ENCODE data around the gene NPLOC4.

The NPLOC4 gene

DNA sequence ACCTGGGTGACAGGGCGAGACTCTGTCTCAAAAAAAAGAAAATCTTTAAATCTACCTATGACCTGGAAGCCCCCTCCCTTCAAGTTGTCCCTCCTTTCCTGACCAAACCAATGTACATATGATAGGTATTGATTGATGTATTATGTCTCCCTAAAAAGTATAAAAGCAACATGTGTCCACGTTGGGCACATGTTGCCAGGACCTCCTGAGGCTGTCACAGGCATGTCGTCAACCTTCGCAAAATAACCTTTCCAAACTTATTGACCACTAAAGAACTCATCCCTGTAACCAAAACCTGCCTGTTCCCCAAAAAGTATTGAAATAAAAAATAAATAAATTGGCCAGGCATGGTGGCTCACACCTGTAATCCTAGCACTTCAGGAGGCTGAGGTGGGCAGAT lies 25.1 kb upstream of the NPLOC4 start:
- DNase-seq: no peak

DNA sequence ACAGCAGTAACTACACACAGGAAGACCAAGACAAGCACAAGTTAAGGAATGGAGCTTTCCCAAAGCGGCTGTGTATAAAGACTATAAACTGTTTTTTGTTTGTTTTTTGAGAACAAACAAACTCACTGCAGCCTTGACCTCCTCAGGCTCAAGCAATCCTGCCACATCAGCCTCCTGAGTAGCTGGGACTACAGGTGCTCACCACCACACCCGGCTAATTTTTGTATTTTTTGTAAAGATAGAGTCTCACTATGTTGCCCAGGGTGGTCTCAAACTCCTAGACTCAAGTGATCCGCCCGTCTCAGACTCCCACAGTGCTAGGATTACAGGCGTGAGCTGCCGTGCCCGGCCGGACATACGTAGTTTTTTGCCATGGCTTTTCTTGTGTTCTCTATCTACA lies 23.5 kb upstream of the NPLOC4 start:
- no peak for DNase-seq

DNA sequence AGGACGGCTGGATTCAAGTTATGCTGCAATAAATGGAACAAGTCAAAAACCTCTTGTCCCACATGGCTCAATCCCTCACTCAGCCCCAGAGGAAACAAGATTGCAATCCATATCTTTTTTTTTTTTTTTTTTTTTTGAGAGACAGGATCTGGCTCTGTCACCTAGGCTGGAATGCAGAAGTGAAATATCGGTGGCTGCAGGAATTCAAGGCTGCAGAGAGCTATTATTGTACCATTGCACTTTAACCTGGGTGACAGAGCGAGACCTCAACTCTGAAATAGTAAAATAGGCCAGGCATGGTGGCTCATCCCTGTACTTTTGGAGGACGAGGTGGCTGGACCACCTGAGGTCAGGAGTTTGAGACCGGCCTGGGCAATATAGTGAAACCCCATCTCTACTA lies 22.1 kb upstream of the NPLOC4 start:
- no peak for DNase-seq

DNA sequence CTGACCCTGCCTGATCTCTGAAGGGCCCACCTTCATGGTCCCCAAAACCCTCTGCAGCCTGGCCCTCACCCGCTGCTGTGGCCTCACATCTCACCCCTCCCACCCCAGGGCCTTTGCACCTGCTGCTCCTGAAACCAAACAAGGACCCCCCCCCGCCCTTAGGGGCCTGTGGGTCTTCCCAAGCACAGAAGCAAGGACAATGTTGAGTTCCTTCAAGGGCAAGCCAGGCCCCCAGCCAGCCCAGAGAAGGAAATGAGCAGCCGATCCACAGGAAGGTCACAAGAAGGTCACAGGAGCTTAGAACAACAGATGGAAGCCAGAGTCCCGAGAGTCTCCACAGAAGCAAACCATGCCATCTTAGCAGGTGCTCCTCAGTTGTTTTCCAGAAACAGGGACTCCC lies 19.9 kb upstream of the NPLOC4 start:
- DNase-seq: no peak

DNA sequence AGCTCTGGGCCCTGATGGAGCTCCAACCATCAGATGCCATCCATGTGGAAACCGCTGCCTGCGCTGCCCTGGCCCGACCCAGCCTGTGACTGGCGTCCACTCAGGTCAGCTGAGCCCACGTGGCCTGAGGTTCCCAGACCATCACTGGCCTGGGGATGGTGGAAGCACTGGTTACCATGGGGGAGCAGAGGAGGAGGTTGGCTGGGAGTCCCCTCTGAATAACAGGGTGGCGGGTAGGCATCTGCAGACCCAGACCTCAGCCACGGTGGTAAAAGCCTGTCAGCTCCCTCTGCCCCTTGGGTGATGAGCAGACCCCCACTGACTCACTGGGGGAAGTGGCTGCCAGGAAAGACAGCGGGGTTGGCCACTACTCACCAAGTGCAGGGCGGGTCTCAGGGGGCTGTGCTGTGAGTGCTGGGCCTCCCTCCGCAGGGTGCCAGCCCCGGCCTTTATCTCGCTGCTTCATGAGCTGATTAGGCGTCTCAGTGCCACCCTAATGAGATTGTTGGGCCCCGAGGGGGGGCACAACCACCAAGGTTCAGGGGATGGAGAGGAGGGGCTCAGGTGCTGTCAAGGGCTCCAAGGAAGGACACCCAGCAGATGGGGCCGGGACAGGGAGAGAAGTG lies 19.3 kb upstream of the NPLOC4 start, which contains the start of gene PDE6G:
PDE6G (minus strand) TSS at position 425 of the 626 bp plus-strand sequence. CDS start 3,237 bp downstream, outside the sequence.
- no peak for DNase-seq

DNA sequence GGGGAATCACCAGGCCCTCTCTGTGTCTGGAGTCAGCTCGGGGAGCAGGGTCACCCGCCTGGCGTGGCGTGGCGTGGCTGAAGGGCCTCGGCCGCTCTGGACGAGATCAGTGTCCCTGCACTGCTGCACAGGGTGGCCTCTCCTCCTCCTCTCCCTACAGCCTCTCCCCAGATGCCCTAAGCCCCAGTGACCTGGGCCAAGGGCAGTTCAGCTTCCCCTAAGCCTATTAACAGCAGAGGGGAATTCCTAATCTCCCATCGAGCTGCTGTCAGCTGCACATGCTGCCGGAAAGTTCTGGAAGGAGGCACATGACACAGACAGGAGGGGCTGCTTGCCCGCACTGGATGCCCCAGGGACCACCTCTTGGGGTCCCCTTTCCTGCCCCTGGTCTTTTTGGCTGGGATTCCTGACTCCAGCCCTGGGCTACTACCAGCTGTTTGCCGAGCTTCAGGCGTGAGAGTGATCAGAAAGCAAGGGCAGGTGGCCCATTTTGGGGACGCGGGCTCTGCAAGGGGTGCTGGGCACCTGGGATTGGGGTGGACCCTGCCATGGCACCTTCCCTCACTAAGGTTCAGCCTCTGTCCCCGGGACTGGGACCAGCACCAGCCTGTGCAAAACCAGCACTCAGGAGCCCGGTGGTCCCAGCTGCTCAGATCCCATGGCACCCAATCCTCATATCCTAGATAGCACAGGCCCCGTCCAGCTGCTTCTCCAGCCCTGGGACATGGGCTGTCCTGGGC lies 18.6 kb upstream of the NPLOC4 start:
- DNase-seq: no peak

- DNase-seq: no peak
Measured at GRCh38 chr17:81652906-81653771, 16.2 kb upstream of the NPLOC4 start.

DNA sequence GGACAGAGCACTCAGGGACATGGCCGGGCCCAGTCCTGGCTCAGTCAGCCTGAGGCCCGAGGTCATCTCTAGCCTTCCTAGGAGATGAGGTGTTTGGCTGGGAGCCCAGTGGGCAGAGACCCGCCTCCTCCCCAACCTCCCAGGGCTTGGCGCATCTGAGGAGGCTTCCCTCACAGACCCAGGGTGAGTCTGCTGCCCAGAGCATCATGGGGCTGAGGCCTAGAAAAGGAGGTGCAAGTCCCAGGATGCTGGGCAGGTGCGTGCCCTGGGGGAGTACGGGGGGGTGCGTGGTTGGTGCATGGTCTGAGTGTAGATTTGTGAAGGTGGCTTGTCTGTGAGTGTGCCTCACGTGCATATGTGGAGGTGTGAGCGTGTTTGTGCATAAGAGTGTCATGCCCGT lies 14.8 kb upstream of the NPLOC4 start:
- DNase-seq: no peak

DNA sequence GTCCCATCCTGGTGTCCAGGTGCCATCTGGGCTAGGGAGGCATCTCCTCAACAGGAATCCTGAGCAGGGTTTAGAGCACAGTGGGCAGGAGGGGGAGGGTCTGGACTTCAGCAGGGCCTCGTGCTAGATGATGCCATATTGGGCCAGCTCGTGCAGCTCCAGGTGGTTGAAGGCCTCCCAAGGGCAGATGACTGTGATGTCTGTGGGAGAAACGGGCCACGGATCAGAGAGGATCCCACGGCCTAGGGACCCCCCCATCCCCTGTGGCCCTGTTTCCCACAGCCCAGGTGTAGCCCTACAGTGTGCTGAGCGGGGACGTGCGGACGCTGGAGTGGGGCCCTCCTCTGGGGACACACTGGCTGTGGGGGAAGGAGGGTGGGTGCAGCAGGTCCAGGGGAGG lies 14.0 kb upstream of the NPLOC4 start:
- DNase-seq: no peak

- no peak for DNase-seq
Measured at GRCh38 chr17:81648707-81649085, 11.8 kb upstream of the NPLOC4 start.

GRCh38 chr17:81648013-81648706 lies 11.2 kb upstream of the NPLOC4 start:
- no peak for DNase-seq

GRCh38 chr17:81647640-81648012 lies 10.7 kb upstream of the NPLOC4 start:
- no peak for DNase-seq

DNA sequence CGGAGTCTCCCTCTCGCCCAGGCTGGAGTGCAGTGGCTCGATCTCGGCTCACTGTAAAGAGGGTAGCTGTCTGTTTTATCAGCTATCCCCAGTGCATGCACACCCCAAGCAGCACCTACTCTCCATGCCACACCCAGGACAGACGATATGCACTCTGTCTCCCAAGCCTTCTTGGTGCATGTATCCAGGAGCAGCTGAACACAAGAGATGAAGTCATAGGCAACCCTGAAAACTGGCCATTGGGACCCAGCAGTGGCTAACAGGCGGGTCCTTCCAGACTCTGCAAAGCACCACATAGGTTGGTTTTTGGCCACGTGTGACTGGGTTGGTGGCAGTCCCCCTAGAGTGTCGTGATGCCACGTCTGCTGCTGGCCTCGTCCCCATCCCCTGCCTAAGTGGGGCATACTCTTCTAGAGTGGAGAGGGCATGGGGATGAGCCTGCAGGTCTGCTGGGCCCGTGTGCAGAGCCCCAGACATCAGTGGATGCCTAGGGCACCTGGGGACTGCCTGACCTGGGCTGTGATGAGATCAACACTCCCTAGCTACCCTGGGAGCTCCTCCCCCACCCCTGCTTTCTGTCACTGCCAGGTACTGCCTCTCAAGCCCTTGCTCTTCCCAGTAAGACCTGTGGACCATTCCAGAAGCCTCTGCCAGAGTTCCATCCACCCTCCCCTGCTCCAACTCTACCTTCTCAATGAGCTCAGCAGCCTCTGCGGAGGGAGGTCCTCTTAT lies 10.1 kb upstream of the NPLOC4 start:
- DNase-seq: no peak

- no peak for DNase-seq
Measured at GRCh38 chr17:81644976-81645952, 8.4 kb upstream of the NPLOC4 start.

DNA sequence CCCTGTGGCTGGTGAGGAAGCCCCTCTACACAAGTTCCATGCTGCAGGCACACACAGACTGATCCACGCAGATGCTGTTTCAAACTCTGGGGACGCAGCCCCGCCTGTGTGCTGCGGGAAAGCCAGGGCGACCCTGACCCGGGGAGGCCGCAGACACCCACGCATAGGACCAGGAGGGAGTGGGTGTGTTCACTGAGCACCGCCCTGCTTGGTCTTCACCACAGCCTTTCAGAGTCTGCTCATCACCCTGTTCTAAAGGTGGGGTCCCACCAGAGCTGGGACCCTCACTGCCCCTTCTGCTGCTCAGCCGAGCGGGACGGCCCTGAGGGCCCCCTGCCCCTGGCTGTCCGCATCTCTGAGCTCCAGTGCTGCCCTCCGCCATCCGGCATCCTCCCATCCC lies 7.6 kb upstream of the NPLOC4 start:
- DNase-seq: no peak

DNA sequence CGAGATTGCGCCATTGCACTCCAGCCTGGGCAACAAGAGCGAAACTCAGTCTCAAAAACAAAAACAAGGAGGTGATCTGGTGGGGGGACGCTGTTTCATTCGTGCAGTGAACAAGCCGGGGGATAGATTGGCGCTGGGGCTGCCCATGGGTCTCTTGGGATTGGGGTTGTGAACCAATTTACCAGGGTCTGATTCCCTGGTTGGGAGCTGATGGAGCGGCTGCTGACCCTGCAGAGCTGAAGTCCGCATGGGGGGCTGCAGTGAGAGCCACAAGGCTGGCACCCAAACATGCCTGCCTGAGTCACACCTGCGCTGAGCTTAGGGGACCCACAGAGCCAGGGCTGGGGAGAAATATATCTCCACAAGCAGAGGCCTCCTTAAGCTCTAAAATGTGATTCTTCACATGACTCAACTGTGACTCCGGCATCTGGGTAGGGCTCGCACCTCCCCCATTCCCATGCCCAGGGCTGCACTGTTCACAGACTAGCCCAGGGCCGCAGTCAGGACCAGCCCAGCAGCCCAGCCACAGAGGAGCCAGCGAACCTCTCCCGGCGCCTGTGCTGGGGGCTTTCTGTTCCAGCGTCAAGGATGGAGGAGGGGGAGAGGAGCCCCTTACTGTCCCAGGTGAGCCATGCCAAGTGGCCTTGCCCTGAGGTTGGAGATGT lies 5.0 kb upstream of the NPLOC4 start:
- no peak for DNase-seq

DNA sequence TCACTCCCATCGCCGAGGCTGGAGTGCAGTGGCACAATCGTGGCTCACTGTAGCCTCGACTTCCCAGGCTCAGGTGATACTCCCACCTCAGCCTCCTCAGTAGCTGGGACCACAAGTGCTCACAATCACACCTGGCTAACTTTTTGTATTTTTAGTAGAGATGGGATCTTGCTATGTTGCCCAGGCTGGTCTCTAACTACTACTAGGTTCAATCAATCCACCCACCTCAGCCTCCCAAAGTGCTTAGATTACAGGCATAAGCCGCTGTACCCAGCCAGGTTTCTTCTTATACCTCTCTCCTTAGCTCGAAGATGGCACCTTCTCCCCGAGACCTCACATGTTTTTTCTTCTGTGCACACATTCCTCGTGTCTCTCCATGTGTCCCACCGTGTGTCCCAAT lies 3.1 kb upstream of the NPLOC4 start:
- DNase-seq: no peak

GRCh38 chr17:81638683-81639082 lies 1.8 kb upstream of the NPLOC4 start:
- no peak for DNase-seq

- DNase-seq: no peak
Measured at GRCh38 chr17:81635973-81636504, 873 bp downstream of the NPLOC4 start.

DNA sequence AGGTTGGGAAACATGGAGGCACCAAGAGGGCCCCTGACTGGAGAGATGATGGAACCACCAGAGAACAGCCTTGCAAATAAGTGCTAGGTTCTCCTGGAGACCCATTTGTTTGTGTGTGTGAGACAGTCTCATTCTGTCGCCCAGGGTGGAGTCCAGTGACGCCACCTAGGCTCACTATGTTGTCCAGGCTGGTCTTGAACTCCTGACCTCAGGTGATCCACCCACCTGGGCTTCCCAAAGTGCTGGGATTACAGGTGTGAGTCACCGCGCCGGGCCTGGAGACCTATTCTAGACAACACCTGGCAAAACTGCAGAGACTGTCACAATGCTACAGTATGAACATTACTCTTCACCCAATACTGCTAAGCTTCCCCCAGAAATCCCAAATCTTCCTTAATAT lies 1.5 kb downstream of the NPLOC4 start:
- DNase-seq: no peak

Data from activated CD4-positive, alpha-beta T cell treated with anti-CD3 and anti-CD28 coated beads for 4 hours (primary cell).